Measurements from ENCODE around the gene TRPM2. TPM values are rescaled to one million over a fixed set of nuclear protein-coding genes. Genes with fewer than 3 reads are reported as not detected.

TRPM2 gene
- total and polyA plus RNA-seq, 5 donors from 2014 or later, result 0.38 to 3.1 (median 1.1) TPM

GRCh38 chr21:44486302-44486701 is 132.9 kb downstream of the TRPM2 start:
- ATAC-seq (ENCODE audit: low read depth in 2 of 2) (no peak), DNase-seq (no peak)
- H3K4me3 Mint-ChIP-seq, result peak overlapping the region in 1 of 4 donors; percentile 11
- Histone ChIP-seq H3K9me3 (ENCODE audit: control insufficient read depth in 2 of 2, low read length in 2 of 2) (no peaks in the 10 kb centered on the region), H3K36me3 (ENCODE audit: control insufficient read depth, insufficient read depth, low read length) (no peaks in the 10 kb centered on the region), H3K4me3 (ENCODE audit: low read depth, low read length) (no peak overlapping the region), H3K4me1 (ENCODE audit: control insufficient read depth, insufficient read depth, low read length, poor library complexity, severe bottlenecking) (no peaks in the 10 kb centered on the region), H3K27me3 (ENCODE audit: control insufficient read depth, insufficient read depth, low read length) (no peaks in the 10 kb centered on the region), H3K27ac (ENCODE audit: insufficient read depth, low read length, poor library complexity, severe bottlenecking) (no peak overlapping the region)
- peaks cover 9% of the 10 kb centered on the region for H3K27me3 Mint-ChIP-seq
- peaks cover 0 to 16% (median 0%) of the 10 kb centered on the region in 4 donors for H3K4me1 Mint-ChIP-seq
- peak overlapping the region in 1 of 3 donors; percentile 51 for H3K27ac Mint-ChIP-seq
- peaks cover 0 to 2% (median 0%) of the 10 kb centered on the region in 7 donors for H3K9me3 Mint-ChIP-seq
- H3K36me3 Mint-ChIP-seq, result no peaks in the 10 kb centered on the region

- Histone ChIP-seq H3K4me1 (ENCODE audit: control insufficient read depth, insufficient read depth, low read length, poor library complexity, severe bottlenecking) (no peaks in the 10 kb centered on the region), H3K27ac (ENCODE audit: insufficient read depth, low read length, poor library complexity, severe bottlenecking) (no peak overlapping the region), H3K9me3 (ENCODE audit: control insufficient read depth in 2 of 2, low read length in 2 of 2) (peaks cover 1 to 2% of the 10 kb centered on the region in 2 experiments), H3K27me3 (ENCODE audit: control insufficient read depth, insufficient read depth, low read length) (no peaks in the 10 kb centered on the region), H3K36me3 (ENCODE audit: control insufficient read depth, insufficient read depth, low read length) (no peaks in the 10 kb centered on the region), H3K4me3 (ENCODE audit: low read depth, low read length) (no peak overlapping the region)
- Mint-ChIP-seq H3K27me3 (peaks cover 18% of the 10 kb centered on the region), H3K27ac (no peak overlapping the region), H3K4me1 (peaks cover 0 to 16% (median 0%) of the 10 kb centered on the region in 4 donors), H3K36me3 (no peaks in the 10 kb centered on the region), H3K4me3 (no peak overlapping the region), H3K9me3 (peaks cover 0 to 8% (median 3%) of the 10 kb centered on the region in 7 donors)
- ATAC-seq (ENCODE audit: low read depth in 2 of 2) (no peak), DNase-seq (peak in 2 of 3 donors; percentile 27 to 66)
These were observed 134.4 kb downstream of the TRPM2 start for GRCh38 chr21:44487831-44488230.

GRCh38 chr21:44489962-44490361 is 136.5 kb downstream of the TRPM2 start:
- H3K9me3 Mint-ChIP-seq, result peaks cover 0 to 13% (median 7%) of the 10 kb centered on the region in 7 donors
- H3K4me1 Mint-ChIP-seq, result peaks cover 0 to 13% (median 0%) of the 10 kb centered on the region in 4 donors
- H3K27me3 Mint-ChIP-seq, result peaks cover 14% of the 10 kb centered on the region
- no peak overlapping the region for H3K27ac Mint-ChIP-seq
- no peaks in the 10 kb centered on the region for H3K27me3 ChIP-seq (ENCODE audit: control insufficient read depth, insufficient read depth, low read length)
- no peak overlapping the region for H3K4me3 Mint-ChIP-seq
- H3K36me3 ChIP-seq (ENCODE audit: control insufficient read depth, insufficient read depth, low read length), result no peaks in the 10 kb centered on the region
- H3K4me1 ChIP-seq (ENCODE audit: control insufficient read depth, insufficient read depth, low read length, poor library complexity, severe bottlenecking), result no peaks in the 10 kb centered on the region
- H3K36me3 Mint-ChIP-seq, result no peaks in the 10 kb centered on the region
- DNase-seq (peak in 1 of 3 donors; percentile 11), ATAC-seq (ENCODE audit: low read depth in 2 of 2) (no peak)
- H3K27ac ChIP-seq (ENCODE audit: insufficient read depth, low read length, poor library complexity, severe bottlenecking), result no peak overlapping the region
- peaks cover 6 to 9% of the 10 kb centered on the region in 2 experiments for H3K9me3 ChIP-seq (ENCODE audit: control insufficient read depth in 2 of 2, low read length in 2 of 2)
- no peak overlapping the region for H3K4me3 ChIP-seq (ENCODE audit: low read depth, low read length)

GRCh38 chr21:44490405-44490804 is 137.0 kb downstream of the TRPM2 start:
- Mint-ChIP-seq H3K27me3 (peaks cover 9% of the 10 kb centered on the region), H3K4me1 (peaks cover 0 to 9% (median 0%) of the 10 kb centered on the region in 4 donors), H3K9me3 (peaks cover 0 to 13% (median 8%) of the 10 kb centered on the region in 7 donors), H3K27ac (no peak overlapping the region), H3K4me3 (no peak overlapping the region), H3K36me3 (no peaks in the 10 kb centered on the region)
- ATAC-seq (ENCODE audit: low read depth in 2 of 2) (no peak), DNase-seq (no peak)
- no peaks in the 10 kb centered on the region for H3K36me3 ChIP-seq (ENCODE audit: control insufficient read depth, insufficient read depth, low read length)
- H3K27me3 ChIP-seq (ENCODE audit: control insufficient read depth, insufficient read depth, low read length), result no peaks in the 10 kb centered on the region
- no peaks in the 10 kb centered on the region for H3K4me1 ChIP-seq (ENCODE audit: control insufficient read depth, insufficient read depth, low read length, poor library complexity, severe bottlenecking)
- peaks cover 6 to 9% of the 10 kb centered on the region in 2 experiments for H3K9me3 ChIP-seq (ENCODE audit: control insufficient read depth in 2 of 2, low read length in 2 of 2)
- H3K27ac ChIP-seq (ENCODE audit: insufficient read depth, low read length, poor library complexity, severe bottlenecking), result no peak overlapping the region
- no peak overlapping the region for H3K4me3 ChIP-seq (ENCODE audit: low read depth, low read length)

- Histone ChIP-seq H3K27me3 (ENCODE audit: control insufficient read depth, insufficient read depth, low read length) (no peaks in the 10 kb centered on the region), H3K4me1 (ENCODE audit: control insufficient read depth, insufficient read depth, low read length, poor library complexity, severe bottlenecking) (no peaks in the 10 kb centered on the region), H3K9me3 (ENCODE audit: control insufficient read depth in 2 of 2, low read length in 2 of 2) (peaks cover 6 to 9% of the 10 kb centered on the region in 2 experiments), H3K4me3 (ENCODE audit: low read depth, low read length) (no peak overlapping the region), H3K27ac (ENCODE audit: insufficient read depth, low read length, poor library complexity, severe bottlenecking) (no peak overlapping the region), H3K36me3 (ENCODE audit: control insufficient read depth, insufficient read depth, low read length) (no peaks in the 10 kb centered on the region)
- H3K36me3 Mint-ChIP-seq, result no peaks in the 10 kb centered on the region
- DNase-seq, result no peak
- H3K27me3 Mint-ChIP-seq, result peaks cover 9% of the 10 kb centered on the region
- no peak overlapping the region for H3K27ac Mint-ChIP-seq
- no peak for ATAC-seq (ENCODE audit: low read depth in 2 of 2)
- H3K4me1 Mint-ChIP-seq, result peaks cover 0 to 9% (median 0%) of the 10 kb centered on the region in 4 donors
- H3K4me3 Mint-ChIP-seq, result no peak overlapping the region
- peaks cover 0 to 13% (median 8%) of the 10 kb centered on the region in 7 donors for H3K9me3 Mint-ChIP-seq
These were observed 137.4 kb downstream of the TRPM2 start for GRCh38 chr21:44490816-44491215.

Other genes with a start within 250 kb of the TRPM2 start
- 17.6 TPM for gene PWP2, start 246.2 kb upstream of the TRPM2 start, total RNA-seq
- 10 to 100 TPM in 1 of 4 donors, 1 to 10 TPM in 1, under 1 TPM in 2; 0.78 to 15.7 (median 4.1) TPM for gene PWP2, start 246.2 kb upstream of the TRPM2 start, polyA plus RNA-seq
- gene GATD3, start 219.9 kb upstream of the TRPM2 start, total RNA-seq, result 32.1 TPM
- 10 to 100 TPM in 2 of 4 donors, 1 to 10 TPM in 2; 3.9 to 51.4 (median 27.6) TPM for gene GATD3, start 219.9 kb upstream of the TRPM2 start, polyA plus RNA-seq
- gene ICOSLG, start 112.7 kb upstream of the TRPM2 start, total RNA-seq, result 22.6 TPM
- gene ICOSLG, start 112.7 kb upstream of the TRPM2 start, polyA plus RNA-seq, result 1 to 10 TPM in 2 of 4 donors, under 1 TPM in 2; 0.49 to 2.0 (median 1.3) TPM
- gene DNMT3L, start 91.7 kb upstream of the TRPM2 start, total RNA-seq, result not detected
- not detected for gene DNMT3L, start 91.7 kb upstream of the TRPM2 start, polyA plus RNA-seq
- gene AIRE, start 67.7 kb upstream of the TRPM2 start, total RNA-seq, result 0.39 TPM
- gene AIRE, start 67.7 kb upstream of the TRPM2 start, polyA plus RNA-seq, result 1 to 10 TPM in 1 of 4 donors, under 1 TPM in 3; 0.07 to 2.0 (median 0.33) TPM
- 204 TPM for gene PFKL, start 53.6 kb upstream of the TRPM2 start, total RNA-seq
- 100 to 1,000 TPM; 125 to 185 (median 157) TPM for gene PFKL, start 53.6 kb upstream of the TRPM2 start, polyA plus RNA-seq
- 49.1 TPM for gene CFAP410, start 14.2 kb upstream of the TRPM2 start, total RNA-seq
- 10 to 100 TPM; 16.4 to 18.1 (median 17.1) TPM for gene CFAP410, start 14.2 kb upstream of the TRPM2 start, polyA plus RNA-seq
- gene LRRC3, start 101.9 kb downstream of the TRPM2 start, total RNA-seq, result 1.6 TPM
- under 1 TPM; 0.15 to 0.44 (median 0.38) TPM for gene LRRC3, start 101.9 kb downstream of the TRPM2 start, polyA plus RNA-seq
- gene KRTAP10-1, start 186.6 kb downstream of the TRPM2 start, total RNA-seq, result not detected
- gene KRTAP10-1, start 186.6 kb downstream of the TRPM2 start, polyA plus RNA-seq, result not detected
- gene KRTAP10-2, start 197.9 kb downstream of the TRPM2 start, total RNA-seq, result not detected
- not detected for gene KRTAP10-2, start 197.9 kb downstream of the TRPM2 start, polyA plus RNA-seq
- not detected for gene KRTAP10-3, start 205.2 kb downstream of the TRPM2 start, total RNA-seq
- gene KRTAP10-3, start 205.2 kb downstream of the TRPM2 start, polyA plus RNA-seq, result not detected
- gene KRTAP10-4, start 220.1 kb downstream of the TRPM2 start, total RNA-seq, result not detected
- not detected for gene KRTAP10-4, start 220.1 kb downstream of the TRPM2 start, polyA plus RNA-seq
- gene KRTAP10-5, start 227.0 kb downstream of the TRPM2 start, total RNA-seq, result not detected
- gene KRTAP10-5, start 227.0 kb downstream of the TRPM2 start, polyA plus RNA-seq, result not detected
- not detected for gene KRTAP10-6, start 238.9 kb downstream of the TRPM2 start, total RNA-seq
- not detected for gene KRTAP10-6, start 238.9 kb downstream of the TRPM2 start, polyA plus RNA-seq
- not detected for gene KRTAP10-7, start 247.0 kb downstream of the TRPM2 start, total RNA-seq
- gene KRTAP10-7, start 247.0 kb downstream of the TRPM2 start, polyA plus RNA-seq, result not detected

Measured in CD4-positive, CD25-positive, alpha-beta regulatory T cell (primary cell).